CD14-positive monocyte (primary cell): ENCODE measurements around the gene MCRIP2. TPM values are rescaled to one million over a fixed set of nuclear protein-coding genes. Genes with fewer than 3 reads are reported as not detected.
A peak's percentile ranks its signal among the peaks of the same experiment; 100 is the strongest.

Experiments
- DNase-seq, 3 donors: peaks; one replicate each; pipeline ENCODE4 v3.0.0-alpha.2; 2011 to 2022
- H2AFZ ChIP-seq: 2 replicates; pipeline ENCODE4 v1.6.0; 2012; ENCODE audit warnings: mild to moderate bottlenecking, low read depth, low read length, inconsistent platforms; ENCODE audit not compliant: insufficient read depth, poor library complexity, severe bottlenecking
- H3K27ac ChIP-seq, 2 donors: 1 replicate in 1 of 2; 2 replicates in 1 of 2; pipeline ENCODE4 v1.5.1; 2012 to 2013; ENCODE audit warnings: low read length in 2 of 2, control low read depth in 1 of 2, inconsistent platforms in 1 of 2, low read depth in 1 of 2, mild to moderate bottlenecking in 1 of 2
- H3K27me3 ChIP-seq, 2 donors: one replicate each; pipeline versions ENCODE4 v1.6.0 to v1.6.1; 2011 to 2013; ENCODE audit warnings: low read length in 2 of 2; ENCODE audit not compliant: control insufficient read depth in 2 of 2, insufficient read depth in 2 of 2
- H3K36me3 ChIP-seq, 2 donors: replicated peaks in 1 of 2; 1 replicate in 1 of 2; 2 replicates in 1 of 2; pipeline versions ENCODE4 v1.5.1 to v1.6.1; 2012 to 2013; ENCODE audit warnings: low read length in 2 of 2, control low read depth in 1 of 2, inconsistent platforms in 1 of 2, mild to moderate bottlenecking in 1 of 2; ENCODE audit not compliant: insufficient read depth in 2 of 2, control insufficient read depth in 1 of 2
- H3K4me1 ChIP-seq, 2 donors: 1 replicate in 1 of 2; 2 replicates in 1 of 2; pipeline versions ENCODE4 v1.5.1 to v1.6.1; 2012 to 2013; ENCODE audit warnings: low read length in 2 of 2, control low read depth in 1 of 2, inconsistent platforms in 1 of 2, mild to moderate bottlenecking in 1 of 2, moderate library complexity in 1 of 2; ENCODE audit not compliant: insufficient read depth in 2 of 2, control insufficient read depth in 1 of 2
- H3K4me2 ChIP-seq: replicated peaks from 2 replicates; pipeline ENCODE3; 2012; ENCODE audit warnings: low read length, moderate library complexity, mild to moderate bottlenecking; ENCODE audit not compliant: poor library complexity, severe bottlenecking; ENCODE audit errors: extremely low read depth
- H3K4me3 ChIP-seq, 3 experiments: fragments of 200-600 bp in 1 of 3; sonication (generic) in 1 of 3; replicated peaks in 1 of 3; 1 replicate in 2 of 3; 2 replicates in 1 of 3; pipeline ENCODE4 v1.5.1; 2011 to 2013; ENCODE audit warnings: low read length in 3 of 3, mild to moderate bottlenecking in 3 of 3, control low read depth in 2 of 3, low read depth in 2 of 3, inconsistent platforms in 1 of 3, moderate library complexity in 1 of 3
- H3K79me2 ChIP-seq: 2 replicates; pipeline ENCODE4 v1.6.0; 2012; ENCODE audit warnings: mild to moderate bottlenecking, control low read depth, inconsistent platforms, low read length, moderate library complexity; ENCODE audit not compliant: insufficient read depth
- H3K9ac ChIP-seq: 2 replicates; pipeline ENCODE4 v1.6.0; 2017; ENCODE audit warnings: low read length, mild to moderate bottlenecking; ENCODE audit not compliant: insufficient read depth, poor library complexity, severe bottlenecking
- H3K9me3 ChIP-seq, 2 donors: replicated peaks in 1 of 2; 1 replicate in 1 of 2; 2 replicates in 1 of 2; pipeline versions ENCODE4 v1.5.1 to v1.6.1; 2012 to 2013; ENCODE audit warnings: low read length in 2 of 2, control low read depth in 1 of 2; ENCODE audit not compliant: control insufficient read depth in 1 of 2, insufficient read depth in 1 of 2
- H4K20me1 ChIP-seq: 2 replicates; pipeline ENCODE4 v1.6.0; 2012; ENCODE audit warnings: mild to moderate bottlenecking, low read length, control low read depth, moderate library complexity; ENCODE audit not compliant: insufficient read depth
- H3K27ac Mint-ChIP-seq, 7 donors: one replicate each; pipeline ENCODE4 v1.8.0; 2020; ENCODE audit warnings: mild to moderate bottlenecking in 7 of 7, mixed read lengths in 7 of 7, moderate library complexity in 6 of 7, inconsistent platforms in 2 of 7
- H3K27me3 Mint-ChIP-seq, 3 donors: one replicate each; pipeline ENCODE4 v1.8.0; 2021 to 2022; ENCODE audit warnings: low read depth in 3 of 3, mild to moderate bottlenecking in 3 of 3, mixed read lengths in 3 of 3, moderate library complexity in 3 of 3, inconsistent platforms in 1 of 3
- H3K36me3 Mint-ChIP-seq, 2 donors: one replicate each; pipeline ENCODE4 v1.8.0; 2020; ENCODE audit warnings: mixed read lengths in 2 of 2, inconsistent platforms in 1 of 2, mild to moderate bottlenecking in 1 of 2
- H3K4me1 Mint-ChIP-seq: one replicate; pipeline ENCODE4 v1.8.0; 2020; ENCODE audit warnings: mild to moderate bottlenecking, mixed read lengths
- H3K4me3 Mint-ChIP-seq, 2 donors: one replicate each; pipeline ENCODE4 v1.8.0; 2020; ENCODE audit warnings: mild to moderate bottlenecking in 2 of 2, mixed read lengths in 2 of 2, moderate library complexity in 1 of 2
- H3K9me3 Mint-ChIP-seq, 7 donors: one replicate each; pipeline ENCODE4 v1.8.0; 2020 to 2022; ENCODE audit warnings: mixed read lengths in 7 of 7, mild to moderate bottlenecking in 6 of 7, moderate library complexity in 6 of 7, inconsistent platforms in 2 of 7
- WGBS: methylation state at CpG from one replicate; pipeline ENCODE4 v1.1.5; 2013; ENCODE audit warnings: missing lambda C conversion rate; ENCODE audit not compliant: insufficient coverage; 5-methylcytosine and 5-hydroxymethylcytosine counted together
- intact Hi-C, 2 donors: fragments of 100-400 bp; cut with micrococcal nuclease; formaldehyde crosslinking; loops; one replicate each; pipeline versions ENCODE4 v1.15.0 to v1.15.1; 2023
- polyA plus RNA-seq, 3 donors: library from polyadenylated mRNA; depleted of rRNA in 1 of 3; unstranded in 2 of 3; stranded (reverse) in 1 of 3; fragments of 300-500 nt in 2 of 3; fragments of >200 nt in 1 of 3; fragmentation: Illumina TruSeq in 2 of 3; gene quantifications; 1 replicate in 2 of 3; 2 replicates in 1 of 3; pipeline ENCODE4 v1.2.3, GENCODE V29; 2012 to 2021
- TF ChIP-seq, protein P1 (sequence below): fragments of 200-600 bp; IDR thresholded peaks from one replicate; pipeline ENCODE4 v1.8.0; 2022; ENCODE audit warnings: antibody characterized with exemption, mild to moderate bottlenecking

Gene MCRIP2
- polyA plus RNA-seq, 3 donors = 23.7 to 65.6 (median 42.1) TPM

DNA sequence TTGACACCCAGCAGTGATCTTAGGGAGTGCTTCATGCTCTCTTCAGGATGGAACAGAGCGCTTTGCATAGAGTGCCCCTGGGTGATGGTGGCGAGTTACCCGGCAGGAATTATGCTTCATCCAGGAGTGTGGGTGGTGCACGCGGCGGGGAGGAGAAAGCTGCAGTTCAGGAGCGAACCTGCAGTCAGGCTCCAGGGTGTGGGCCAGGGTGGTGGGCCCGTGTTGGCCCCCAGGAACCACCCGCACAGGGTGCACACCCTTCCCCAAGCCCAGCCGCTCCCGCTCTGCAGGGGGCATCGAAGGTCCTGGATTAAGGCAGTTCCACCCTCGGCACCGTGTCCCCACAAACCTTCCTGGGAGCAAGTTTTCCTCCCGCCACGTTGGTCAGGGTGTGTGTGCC is 47.8 kb upstream of the MCRIP2 start:
- peaks cover 0 to 2% (median 0%) of the 10 kb centered on the region in 3 donors for H3K27me3 Mint-ChIP-seq
- Histone ChIP-seq H3K4me1 (peaks cover 61 to 68% of the 10 kb centered on the region in 2 donors), H3K27me3 (no peaks in the 10 kb centered on the region), H3K4me3 (peak overlapping the region in 1 of 3 experiments; percentile 92), H3K27ac (peak overlapping the region; percentile 81 to 83), H4K20me1 (peaks cover 53% of the 10 kb centered on the region), H3K36me3 (peaks cover 0 to 11% of the 10 kb centered on the region in 2 donors), H3K9ac (no peak overlapping the region), H3K79me2 (peaks cover 82% of the 10 kb centered on the region), H3K9me3 (no peaks in the 10 kb centered on the region), H3K4me2 (peak overlapping the region; percentile 87), H2AFZ (no peak overlapping the region)
- H3K36me3 Mint-ChIP-seq = peaks cover 21 to 30% of the 10 kb centered on the region in 2 donors
- WGBS = 87% methylated on average over 15 of the region's 16 CpGs
- H3K27ac Mint-ChIP-seq = peak overlapping the region; percentile 82 to 96 (median 93)
- intact Hi-C loops = no loop called here
- H3K9me3 Mint-ChIP-seq = peaks cover 0 to 2% (median 0%) of the 10 kb centered on the region in 7 donors
- TF ChIP-seq, protein P1, sequence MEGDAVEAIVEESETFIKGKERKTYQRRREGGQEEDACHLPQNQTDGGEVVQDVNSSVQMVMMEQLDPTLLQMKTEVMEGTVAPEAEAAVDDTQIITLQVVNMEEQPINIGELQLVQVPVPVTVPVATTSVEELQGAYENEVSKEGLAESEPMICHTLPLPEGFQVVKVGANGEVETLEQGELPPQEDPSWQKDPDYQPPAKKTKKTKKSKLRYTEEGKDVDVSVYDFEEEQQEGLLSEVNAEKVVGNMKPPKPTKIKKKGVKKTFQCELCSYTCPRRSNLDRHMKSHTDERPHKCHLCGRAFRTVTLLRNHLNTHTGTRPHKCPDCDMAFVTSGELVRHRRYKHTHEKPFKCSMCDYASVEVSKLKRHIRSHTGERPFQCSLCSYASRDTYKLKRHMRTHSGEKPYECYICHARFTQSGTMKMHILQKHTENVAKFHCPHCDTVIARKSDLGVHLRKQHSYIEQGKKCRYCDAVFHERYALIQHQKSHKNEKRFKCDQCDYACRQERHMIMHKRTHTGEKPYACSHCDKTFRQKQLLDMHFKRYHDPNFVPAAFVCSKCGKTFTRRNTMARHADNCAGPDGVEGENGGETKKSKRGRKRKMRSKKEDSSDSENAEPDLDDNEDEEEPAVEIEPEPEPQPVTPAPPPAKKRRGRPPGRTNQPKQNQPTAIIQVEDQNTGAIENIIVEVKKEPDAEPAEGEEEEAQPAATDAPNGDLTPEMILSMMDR = no peak
- peak overlapping the region in 1 of 2 donors; percentile 27 for H3K4me3 Mint-ChIP-seq
- H3K4me1 Mint-ChIP-seq = peaks cover 62% of the 10 kb centered on the region
- no peak for DNase-seq

DNA sequence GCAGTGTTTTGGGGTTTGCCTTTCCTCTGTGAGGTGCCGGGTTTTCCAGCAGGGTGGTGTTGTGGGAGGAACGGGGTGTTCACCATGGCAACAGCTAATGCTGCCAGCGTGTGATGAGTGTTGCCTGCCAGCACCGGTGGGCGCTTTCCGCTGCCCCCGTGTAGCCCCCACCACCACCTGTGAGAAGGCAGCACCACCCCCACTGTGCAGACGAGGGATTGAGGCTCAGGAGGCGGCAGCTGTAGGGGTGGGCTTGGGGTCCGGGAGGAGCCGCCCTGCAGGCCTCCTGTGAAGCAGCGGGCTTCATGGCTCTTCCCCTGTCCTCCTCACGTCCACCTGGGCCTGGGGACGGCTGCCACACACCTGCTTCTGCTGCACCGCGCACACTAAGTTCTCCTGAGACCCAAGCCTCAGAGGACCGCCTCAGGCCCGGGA is 46.5 kb upstream of the MCRIP2 start:
- Histone ChIP-seq H4K20me1 (peaks cover 64% of the 10 kb centered on the region), H3K27ac (no peak overlapping the region), H3K79me2 (peaks cover 92% of the 10 kb centered on the region), H3K27me3 (no peaks in the 10 kb centered on the region), H2AFZ (no peak overlapping the region), H3K9ac (no peak overlapping the region), H3K4me2 (no peak overlapping the region), H3K9me3 (no peaks in the 10 kb centered on the region), H3K36me3 (peaks cover 7 to 22% of the 10 kb centered on the region in 2 donors), H3K4me1 (peaks cover 61 to 68% of the 10 kb centered on the region in 2 donors), H3K4me3 (no peak overlapping the region)
- Mint-ChIP-seq H3K4me1 (peaks cover 62% of the 10 kb centered on the region), H3K4me3 (no peak overlapping the region), H3K36me3 (peaks cover 27 to 39% of the 10 kb centered on the region in 2 donors), H3K27me3 (peaks cover 0 to 2% (median 1%) of the 10 kb centered on the region in 3 donors), H3K9me3 (peaks cover 0 to 2% (median 0%) of the 10 kb centered on the region in 7 donors), H3K27ac (peak overlapping the region in 2 of 7 donors; percentile 27 to 54)
- no peak for DNase-seq
- WGBS = 92% methylated on average over 11 of the region's 18 CpGs
- intact Hi-C loops = no loop called here
- TF ChIP-seq, protein P1 = no peak
